ENCODE results near the gene GBF1. TPM values are rescaled to one million over a fixed set of nuclear protein-coding genes. Genes with fewer than 3 reads are reported as not detected.

The GBF1 gene
- polyA plus RNA-seq, 1 of the 3 experiments (the other 2 are of a cell fraction): 12.3 TPM

GRCh38 chr10:102392306-102392705, 147.0 kb downstream of the GBF1 start:
- Histone ChIP-seq H3K4me3 (ENCODE audit: low read depth in 2 of 2, low read length in 1 of 2) (no peak overlapping the region), H3F3A (replicated peaks; ENCODE audit: insufficient read depth) (peaks cover 3% of the 10 kb centered on the region)
- TF ChIP-seq JUND (IDR thresholded peaks at IDR 0.05): no peak
- no peak for TF ChIP-seq ELF1 (IDR thresholded peaks at IDR 0.05)
- TF ChIP-seq REST (IDR thresholded peaks at IDR 0.05; ENCODE audit: low read depth, low read length): no peak
- TF ChIP-seq RCOR1 (IDR thresholded peaks at IDR 0.05; ENCODE audit: low read length): no peak

GRCh38 chr10:102393411-102394078, 148.2 kb downstream of the GBF1 start:
- Histone ChIP-seq H3K79me2 (ENCODE audit: insufficient read depth) (peaks cover 5% of the 10 kb centered on the region; the same call in 1 of the 2 replicates), H3K9ac (peak overlapping the region; percentile 68), H3K9me3 (no peaks in the 10 kb centered on the region), H3K36me3 (replicated peaks in 1 of 2; ENCODE audit: control insufficient read depth in 1 of 2, insufficient read depth in 2 of 2, low read length in 1 of 2) (no peaks in the 10 kb centered on the region), H4K20me1 (ENCODE audit: insufficient read depth) (no peaks in the 10 kb centered on the region), H3K27ac (ENCODE audit: low read depth in 2 of 2, low read length in 1 of 2) (peak overlapping the region in 1 of 2 experiments; percentile 81; a peak in 2 of 4 replicates), H3K4me2 (peak overlapping the region; percentile 90), H3K4me3 (ENCODE audit: low read depth in 2 of 2, low read length in 1 of 2) (peak overlapping the region; percentile 65 to 77), H2AFZ (ENCODE audit: low read depth) (peak overlapping the region; percentile 83), H3K4me1 (ENCODE audit: control insufficient read depth in 1 of 2, insufficient read depth in 2 of 2, low read depth in 1 of 2, low read length in 1 of 2) (peaks cover 0 to 17% of the 10 kb centered on the region in 2 experiments; a peak in 1 of 4 replicates), H3K27me3 (ENCODE audit: insufficient read depth) (no peaks in the 10 kb centered on the region), H3F3A (replicated peaks; ENCODE audit: insufficient read depth) (peaks cover 3% of the 10 kb centered on the region), H3K9me2 (no peaks in the 10 kb centered on the region)
- WGBS (ENCODE audit: low lambda C conversion rate): 35% methylated on average over 30 of the region's 30 CpGs
- no peak for TF ChIP-seq POLR2AphosphoS5 (IDR thresholded peaks at IDR 0.05; ENCODE audit: low read depth, low read length)
- peak; percentile 74 for TF ChIP-seq RAD21 (IDR thresholded peaks at IDR 0.05; ENCODE audit: low read length)
- no peak for TF ChIP-seq TEAD4 (IDR thresholded peaks at IDR 0.05; ENCODE audit: borderline replicate concordance, insufficient read depth)
- TF ChIP-seq MEF2A (IDR thresholded peaks at IDR 0.05; ENCODE audit: borderline replicate concordance, low read depth): no peak
- peak; percentile 4 for TF ChIP-seq CHD2 (IDR thresholded peaks at IDR 0.05; ENCODE audit: low read length, partially characterized antibody)
- peak; percentile 75 for TF ChIP-seq SMC3 (IDR thresholded peaks at IDR 0.05; ENCODE audit: low read depth, low read length)
- no peak for TF ChIP-seq GABPA (IDR thresholded peaks at IDR 0.05; ENCODE audit: low read depth)
- TF ChIP-seq REST (IDR thresholded peaks at IDR 0.05; ENCODE audit: low read depth, low read length): 0 out of 2 replicates have a peak, but pooled peaks have one; percentile 25
- no peak for TF ChIP-seq FOSL2 (IDR thresholded peaks at IDR 0.05; ENCODE audit: borderline replicate concordance, low read depth)
- peak; percentile 91 for TF ChIP-seq CTCF (IDR thresholded peaks at IDR 0.05)
- no peak for TF ChIP-seq GATA2 (CRISPR knock-in tag; IDR thresholded peaks at IDR 0.05)
- POLR2A ChIA-PET: interaction anchor here (2.8 kb wide), 1 partner anchor 29 kb away, joined by 11 read pairs; no protein-coding TSS in a partner anchor
- DNase-seq: peak; percentile 91
- CTCF ChIA-PET: interaction anchor here (0.6 to 16.5 kb wide), 43 partner anchors 12 to 286 kb away, joined by 3 to 359 read pairs (median 5); partner anchors contain the start of genes CUEDC2, ELOVL3, FBXL15 and GBF1

More at GRCh38 chr10:102392306-102392705, 147.0 kb downstream of the GBF1 start:
- Histone ChIP-seq H3K9me3 (no peaks in the 10 kb centered on the region), H3K4me2 (no peak overlapping the region), H3K9ac (no peak overlapping the region), H3K9me2 (no peaks in the 10 kb centered on the region), H3K27ac (ENCODE audit: low read depth in 2 of 2, low read length in 1 of 2) (no peak overlapping the region), H2AFZ (ENCODE audit: low read depth) (no peak overlapping the region), H3K79me2 (ENCODE audit: insufficient read depth) (peaks cover 5% of the 10 kb centered on the region; the same call in 1 of the 2 replicates), H3K27me3 (ENCODE audit: insufficient read depth) (no peaks in the 10 kb centered on the region), H4K20me1 (ENCODE audit: insufficient read depth) (no peaks in the 10 kb centered on the region), H3K36me3 (replicated peaks in 1 of 2; ENCODE audit: control insufficient read depth in 1 of 2, insufficient read depth in 2 of 2, low read length in 1 of 2) (no peaks in the 10 kb centered on the region), H3K4me1 (ENCODE audit: control insufficient read depth in 1 of 2, insufficient read depth in 2 of 2, low read depth in 1 of 2, low read length in 1 of 2) (peaks cover 0 to 17% of the 10 kb centered on the region in 2 experiments; a peak in 1 of 4 replicates)
- DNase-seq: no peak
- WGBS (ENCODE audit: low lambda C conversion rate): 78% methylated on average over 5 of the region's 5 CpGs
- ChIA-PET POLR2A (no interaction called here), CTCF (interaction anchor here (0.7 to 16.5 kb wide), 10 partner anchors 11 to 223 kb away, joined by 3 to 359 read pairs (median 46); partner anchors contain the start of genes ELOVL3, FBXL15 and PSD)
